Astrocyte of the spinal cord (primary cell): Measurements from ENCODE around the gene CYP2W1.

Source experiments
- DNase-seq: peaks from one replicate; pipeline ENCODE4 v3.0.0; 2011; ENCODE audit warnings: low read depth, low spot score
- H3K4me3 ChIP-seq: 2 replicates; pipeline ENCODE4 v1.5.1; 2011; ENCODE audit warnings: low read depth, mild to moderate bottlenecking, low read length, moderate library complexity
- in situ Hi-C: cut with HindIII; loops from 2 replicates; pipeline ENCODE4 v1.10.0; 2017; ENCODE audit warnings: low sequenced_read_pairs
- TF ChIP-seq, protein P1 (sequence below): IDR thresholded peaks from 2 replicates; pipeline ENCODE4 v1.5.1; 2012; ENCODE audit warnings: low read depth, mild to moderate bottlenecking, low read length, inconsistent platforms

Gene CYP2W1

DNA sequence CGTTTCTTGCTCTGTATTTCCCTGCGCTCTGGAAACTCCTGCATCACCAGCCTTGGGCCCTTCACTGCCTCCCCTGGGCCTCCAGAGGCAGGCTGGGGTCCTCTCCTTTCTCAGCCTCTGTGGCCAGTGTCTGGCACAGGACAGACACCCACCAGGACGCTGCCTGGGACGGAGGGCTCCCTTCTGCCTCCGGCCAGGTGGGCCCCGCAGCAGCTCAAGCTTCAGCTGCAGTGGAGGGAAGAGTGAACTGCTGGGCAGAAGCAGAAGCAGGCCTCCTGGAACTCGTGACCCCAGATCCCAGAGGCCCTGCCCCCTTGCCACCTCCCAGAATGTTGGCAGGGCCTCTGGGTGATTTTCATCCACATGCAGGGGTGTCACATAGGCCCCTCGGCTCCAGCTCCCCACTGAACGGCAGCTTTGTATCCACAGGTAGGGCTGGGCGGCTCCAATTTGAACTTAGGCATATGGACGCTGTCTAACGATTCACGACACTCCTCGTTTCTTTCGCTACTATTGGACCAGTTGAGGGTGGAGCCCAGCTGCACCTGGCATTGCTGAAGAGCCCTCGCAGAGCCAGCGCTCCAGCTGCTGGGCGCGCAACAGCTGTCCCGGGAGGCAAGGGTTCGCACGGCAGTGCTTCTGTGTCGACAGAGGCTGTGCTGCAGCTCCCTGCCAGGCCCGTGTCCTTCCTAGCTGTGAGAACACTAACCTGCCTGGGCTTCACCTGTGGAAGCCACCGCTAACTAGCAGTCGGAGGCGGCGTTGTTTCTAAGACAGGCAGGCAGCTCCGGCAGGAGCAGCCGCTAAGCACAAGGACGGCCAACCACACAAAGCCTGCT lies 43.0 kb downstream of the CYP2W1 start:
- TF ChIP-seq, protein P1, sequence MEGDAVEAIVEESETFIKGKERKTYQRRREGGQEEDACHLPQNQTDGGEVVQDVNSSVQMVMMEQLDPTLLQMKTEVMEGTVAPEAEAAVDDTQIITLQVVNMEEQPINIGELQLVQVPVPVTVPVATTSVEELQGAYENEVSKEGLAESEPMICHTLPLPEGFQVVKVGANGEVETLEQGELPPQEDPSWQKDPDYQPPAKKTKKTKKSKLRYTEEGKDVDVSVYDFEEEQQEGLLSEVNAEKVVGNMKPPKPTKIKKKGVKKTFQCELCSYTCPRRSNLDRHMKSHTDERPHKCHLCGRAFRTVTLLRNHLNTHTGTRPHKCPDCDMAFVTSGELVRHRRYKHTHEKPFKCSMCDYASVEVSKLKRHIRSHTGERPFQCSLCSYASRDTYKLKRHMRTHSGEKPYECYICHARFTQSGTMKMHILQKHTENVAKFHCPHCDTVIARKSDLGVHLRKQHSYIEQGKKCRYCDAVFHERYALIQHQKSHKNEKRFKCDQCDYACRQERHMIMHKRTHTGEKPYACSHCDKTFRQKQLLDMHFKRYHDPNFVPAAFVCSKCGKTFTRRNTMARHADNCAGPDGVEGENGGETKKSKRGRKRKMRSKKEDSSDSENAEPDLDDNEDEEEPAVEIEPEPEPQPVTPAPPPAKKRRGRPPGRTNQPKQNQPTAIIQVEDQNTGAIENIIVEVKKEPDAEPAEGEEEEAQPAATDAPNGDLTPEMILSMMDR: no peak
- H3K4me3 ChIP-seq: no peak overlapping the region
- in situ Hi-C loops: no loop called here
- no peak for DNase-seq

DNA sequence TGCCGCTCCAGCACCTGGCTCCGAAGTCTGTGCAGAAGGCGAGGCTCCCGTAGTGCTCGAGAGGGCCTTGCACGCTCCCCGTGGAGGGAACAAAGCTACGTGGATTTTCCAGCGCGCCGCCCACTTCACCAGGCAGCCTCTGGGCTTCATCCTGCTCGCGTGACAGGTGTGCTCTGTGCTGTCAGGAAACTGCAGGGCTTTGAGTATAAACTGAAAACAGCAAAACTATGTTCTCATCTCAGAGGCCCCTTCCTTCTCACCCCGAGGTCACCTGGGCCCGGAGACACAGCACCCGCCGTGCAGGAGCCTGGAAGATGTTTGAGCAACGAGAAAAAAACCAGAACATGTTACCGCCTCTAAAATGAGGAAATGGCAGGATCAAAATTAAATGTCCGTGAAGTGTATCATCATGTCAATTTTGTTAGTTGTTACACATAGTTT lies 43.8 kb downstream of the CYP2W1 start:
- no peak for DNase-seq
- H3K4me3 ChIP-seq: peak overlapping the region; percentile 50
- TF ChIP-seq, protein P1: no peak
- in situ Hi-C loops: no loop called here

DNA sequence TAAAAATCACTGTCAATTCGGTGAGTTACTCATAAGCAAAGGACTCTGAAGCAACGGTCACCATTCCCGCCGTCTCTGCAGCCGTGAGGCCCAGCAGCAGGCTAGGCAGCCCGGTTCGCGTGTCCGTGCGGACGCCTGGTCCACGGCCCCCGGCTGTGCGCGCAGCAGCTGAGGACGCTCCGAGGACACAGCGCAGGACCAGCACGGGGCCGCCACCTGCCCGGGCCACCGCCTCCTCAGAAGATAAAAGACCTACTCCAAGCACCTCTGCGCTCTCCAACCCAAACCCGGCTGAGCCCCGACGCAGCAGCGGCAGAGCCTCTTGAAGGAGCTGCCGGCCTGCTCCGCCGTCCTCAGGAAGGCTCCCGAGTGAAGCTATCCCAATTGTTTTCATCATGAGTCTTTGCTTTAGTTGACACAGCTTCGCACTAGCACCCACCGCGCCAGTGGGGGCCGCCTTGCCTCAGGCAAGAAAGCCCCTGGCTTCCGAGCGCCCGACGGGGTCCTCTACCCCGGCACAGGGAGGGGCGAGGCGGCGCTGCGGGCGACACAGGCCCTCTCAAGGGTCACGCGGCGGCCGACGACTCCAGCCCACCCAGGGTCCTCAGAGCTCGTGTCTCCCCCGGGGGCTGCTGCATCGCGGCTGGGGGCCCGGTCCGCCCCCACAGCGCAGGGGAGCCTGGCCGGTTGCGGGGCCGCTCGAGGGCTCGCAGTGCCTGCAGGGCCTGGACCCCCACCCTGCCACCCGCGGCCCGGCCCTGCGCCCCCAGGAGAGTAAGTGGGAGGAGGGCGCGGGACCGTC lies 44.5 kb downstream of the CYP2W1 start:
- H3K4me3 ChIP-seq: peak overlapping the region; percentile 50
- in situ Hi-C loops: no loop called here
- DNase-seq: peak; percentile 45
- TF ChIP-seq, protein P1: peak; percentile 2

DNA sequence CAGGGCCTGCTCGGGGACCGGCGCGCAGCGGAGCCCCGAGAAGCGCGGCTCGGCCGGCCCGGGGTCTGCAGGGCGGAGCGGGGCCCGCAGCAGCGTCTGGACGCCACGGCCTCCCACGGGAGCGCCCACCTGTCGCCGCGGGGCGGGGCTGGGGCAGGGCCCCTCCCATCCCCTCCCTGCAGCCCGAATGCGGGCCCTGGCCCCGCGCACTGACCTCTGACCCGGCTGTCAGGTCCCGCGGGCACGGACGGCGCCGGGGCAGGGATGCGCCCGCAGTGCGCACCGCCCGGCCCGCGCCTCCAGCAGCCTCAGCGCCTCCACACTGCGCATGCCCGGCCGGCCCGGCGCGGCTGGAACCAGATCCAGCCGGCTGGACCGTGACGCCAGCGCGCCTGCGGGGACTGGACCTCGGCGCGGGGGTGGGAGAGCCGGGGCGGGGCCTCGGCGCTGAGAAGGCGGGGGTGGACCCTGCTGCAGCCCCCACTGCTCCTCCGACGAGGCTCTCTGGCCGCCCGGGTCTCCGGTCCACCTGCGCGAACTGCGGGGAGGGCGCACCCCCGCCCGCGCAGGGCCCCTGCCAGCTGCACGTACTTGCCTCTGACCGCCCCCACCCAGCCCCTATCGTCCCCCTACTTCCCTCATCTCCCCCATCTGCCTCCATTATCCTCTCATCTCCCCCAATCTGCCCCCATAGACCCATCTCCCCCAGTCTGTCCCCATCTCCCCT lies 45.2 kb downstream of the CYP2W1 start:
- peak; percentile 89 for DNase-seq
- in situ Hi-C loops: no loop called here
- TF ChIP-seq, protein P1: no peak
- H3K4me3 ChIP-seq: peak overlapping the region; percentile 50

DNA sequence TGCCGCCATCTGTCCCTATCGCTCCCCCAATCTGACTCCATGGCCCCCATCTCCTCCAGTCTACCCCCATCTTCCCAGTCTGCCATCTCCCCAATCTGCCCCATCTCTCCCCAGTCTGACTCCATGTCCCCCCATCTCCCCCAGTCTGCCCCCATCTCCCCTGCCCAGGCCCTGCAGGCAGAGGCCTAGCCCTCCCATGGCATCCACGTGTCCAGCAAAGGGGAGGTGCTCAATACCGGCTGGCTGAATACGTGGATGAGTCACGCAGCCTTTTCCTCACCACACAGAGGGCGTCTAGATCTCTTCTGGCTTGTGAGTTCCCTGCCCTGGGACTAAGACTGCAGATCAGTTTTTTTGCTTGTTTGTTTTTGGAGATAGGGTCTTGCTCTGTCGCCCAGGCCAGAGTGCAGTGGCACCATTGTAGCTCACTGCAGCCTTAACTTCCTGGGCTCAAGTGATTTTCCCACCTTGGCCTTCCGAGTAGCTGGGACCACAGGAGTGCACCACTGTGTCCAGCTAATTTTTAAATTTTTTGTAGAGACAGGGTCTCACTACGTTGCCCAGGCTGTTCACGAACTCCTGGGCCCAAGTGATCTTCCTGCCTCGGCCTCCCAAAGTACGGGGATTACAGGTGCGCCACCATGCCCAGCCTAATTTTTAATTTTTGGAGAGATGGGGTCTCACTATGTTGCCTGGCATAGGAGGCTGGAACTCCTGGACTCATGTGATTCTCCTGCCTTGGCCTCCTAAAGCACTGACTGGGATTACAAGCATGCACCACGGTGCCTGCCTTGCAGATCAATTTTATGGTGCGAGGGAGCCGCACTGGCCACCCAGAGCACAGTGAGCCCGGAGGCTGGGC lies 46.0 kb downstream of the CYP2W1 start:
- in situ Hi-C loops: no loop called here
- peak overlapping the region; percentile 34 for H3K4me3 ChIP-seq
- TF ChIP-seq, protein P1: no peak
- peak; percentile 94 for DNase-seq
